Fibroblast of villous mesenchyme (primary cell): Measurements from ENCODE around the gene HEATR5A. TPM values are rescaled to one million over a fixed set of nuclear protein-coding genes. Genes with fewer than 3 reads are reported as not detected.
A peak's percentile ranks its signal among the peaks of the same experiment; 100 is the strongest.

Source experiments
- DNase-seq: peaks from one replicate; pipeline ENCODE4 v3.0.0-alpha.2; 2010; ENCODE audit warnings: low read depth
- H3K4me3 ChIP-seq: 2 replicates; pipeline ENCODE4 v1.5.1; 2011; ENCODE audit warnings: low read depth, mild to moderate bottlenecking, low read length
- small RNA-seq: library from RNA; depleted of rRNA; stranded (forward); fragments of <200 nt; gene quantifications from one replicate; pipeline ENCODE3, GENCODE V24; 2012
- total RNA-seq: library from RNA; depleted of rRNA; stranded (reverse); fragments of >200 nt; gene quantifications from 2 replicates; pipeline ENCODE4 v1.2.3, GENCODE V29; 2012
- TF ChIP-seq, protein P1 (sequence below): IDR thresholded peaks from 2 replicates; pipeline ENCODE4 v1.5.1; 2012; ENCODE audit warnings: low read depth, mild to moderate bottlenecking, low read length; ENCODE audit not compliant: insufficient read depth

The HEATR5A gene
- total RNA-seq, 1 donor: 87.7 TPM

DNA sequence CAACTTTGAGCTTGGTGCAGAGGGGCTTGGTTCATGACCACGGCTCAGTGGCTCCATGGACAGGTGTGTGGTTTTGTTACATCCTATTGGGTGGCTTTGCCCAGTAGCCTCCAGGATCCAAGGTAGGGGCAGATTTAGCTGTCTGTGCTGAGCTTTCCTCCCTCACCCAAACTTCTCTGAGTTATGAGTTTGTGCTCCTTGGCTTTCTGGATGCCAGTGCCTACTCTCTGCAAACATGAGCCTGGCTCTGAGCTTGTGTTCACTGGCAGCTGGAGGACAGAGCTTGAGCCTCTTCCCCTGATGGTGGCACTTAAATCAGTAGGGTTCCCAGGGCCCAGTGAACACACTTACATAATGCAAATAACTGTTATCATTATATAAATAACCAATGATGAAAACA is 167.5 kb downstream of the HEATR5A start:
- DNase-seq: no peak
- TF ChIP-seq, protein P1, sequence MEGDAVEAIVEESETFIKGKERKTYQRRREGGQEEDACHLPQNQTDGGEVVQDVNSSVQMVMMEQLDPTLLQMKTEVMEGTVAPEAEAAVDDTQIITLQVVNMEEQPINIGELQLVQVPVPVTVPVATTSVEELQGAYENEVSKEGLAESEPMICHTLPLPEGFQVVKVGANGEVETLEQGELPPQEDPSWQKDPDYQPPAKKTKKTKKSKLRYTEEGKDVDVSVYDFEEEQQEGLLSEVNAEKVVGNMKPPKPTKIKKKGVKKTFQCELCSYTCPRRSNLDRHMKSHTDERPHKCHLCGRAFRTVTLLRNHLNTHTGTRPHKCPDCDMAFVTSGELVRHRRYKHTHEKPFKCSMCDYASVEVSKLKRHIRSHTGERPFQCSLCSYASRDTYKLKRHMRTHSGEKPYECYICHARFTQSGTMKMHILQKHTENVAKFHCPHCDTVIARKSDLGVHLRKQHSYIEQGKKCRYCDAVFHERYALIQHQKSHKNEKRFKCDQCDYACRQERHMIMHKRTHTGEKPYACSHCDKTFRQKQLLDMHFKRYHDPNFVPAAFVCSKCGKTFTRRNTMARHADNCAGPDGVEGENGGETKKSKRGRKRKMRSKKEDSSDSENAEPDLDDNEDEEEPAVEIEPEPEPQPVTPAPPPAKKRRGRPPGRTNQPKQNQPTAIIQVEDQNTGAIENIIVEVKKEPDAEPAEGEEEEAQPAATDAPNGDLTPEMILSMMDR: no peak

DNA sequence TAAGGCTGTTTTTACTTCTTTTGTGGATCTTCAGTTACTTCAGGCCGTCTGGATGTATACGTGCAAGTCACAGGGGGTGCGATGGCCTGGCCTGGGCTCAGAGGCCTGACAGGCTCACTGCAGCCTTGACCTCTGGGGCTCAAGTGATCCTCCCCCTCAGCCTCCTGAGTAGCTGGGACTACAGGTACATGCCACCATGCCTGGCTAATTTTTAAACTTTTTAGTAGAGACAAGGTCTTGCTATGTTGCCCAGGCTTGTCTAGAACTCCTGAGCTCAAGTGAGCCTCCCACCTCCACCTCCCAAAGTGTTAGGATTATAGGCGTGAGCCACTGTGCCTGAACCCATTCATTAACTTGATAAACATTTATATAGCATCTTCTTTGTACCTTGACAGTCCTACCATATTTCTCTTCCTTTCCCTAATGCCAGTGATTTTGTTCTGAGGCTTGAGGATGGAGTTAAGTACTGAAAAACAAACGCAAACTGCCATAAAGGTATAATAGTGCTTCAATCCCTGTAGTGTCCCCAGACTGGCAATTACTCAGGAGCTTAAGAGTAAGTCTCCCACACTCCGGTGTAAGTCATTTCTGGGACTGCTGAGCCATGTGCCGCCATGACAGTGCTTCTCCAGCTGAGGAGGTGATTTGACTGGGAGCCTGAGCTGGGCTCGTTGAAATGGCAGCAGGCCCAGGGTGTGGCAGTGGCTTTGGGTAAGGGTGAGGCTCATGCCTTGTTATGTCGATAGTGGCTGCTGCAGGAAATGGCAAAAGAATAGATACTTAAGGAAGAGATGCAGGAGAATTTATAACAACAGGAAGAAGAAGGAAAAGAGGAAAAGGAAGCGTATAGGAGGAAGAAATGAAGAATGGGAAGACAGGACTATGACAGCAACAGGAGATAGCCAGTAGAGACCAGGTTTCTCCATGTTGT is 169.1 kb downstream of the HEATR5A start:
- DNase-seq: no peak
- TF ChIP-seq, protein P1: no peak

More for the DNA sequence above, 167.5 kb downstream of the HEATR5A start:
- no peak overlapping the region for H3K4me3 ChIP-seq

DNA sequence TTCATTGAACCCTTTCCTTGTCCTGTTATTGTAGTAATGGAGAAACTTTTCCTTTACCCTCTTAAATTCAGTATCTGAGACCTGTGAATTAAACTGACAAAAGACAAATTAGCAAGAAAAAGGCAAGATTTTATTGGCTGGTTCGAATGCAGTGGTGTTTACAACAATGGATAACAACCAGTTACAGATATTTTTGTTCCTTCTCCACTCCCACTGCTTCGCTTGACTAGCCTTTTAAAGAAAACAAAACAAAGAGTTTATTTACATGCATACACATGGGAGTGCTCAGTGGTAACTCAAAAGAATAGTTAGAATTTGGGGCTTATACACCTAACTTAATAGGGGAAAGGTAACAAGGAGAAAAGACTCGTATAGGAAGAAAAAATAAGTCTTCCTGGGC is 175.7 kb downstream of the HEATR5A start:
- TF ChIP-seq, protein P1: no peak
- no peak for DNase-seq

More for the DNA sequence above, 169.1 kb downstream of the HEATR5A start:
- H3K4me3 ChIP-seq: no peak overlapping the region

DNA sequence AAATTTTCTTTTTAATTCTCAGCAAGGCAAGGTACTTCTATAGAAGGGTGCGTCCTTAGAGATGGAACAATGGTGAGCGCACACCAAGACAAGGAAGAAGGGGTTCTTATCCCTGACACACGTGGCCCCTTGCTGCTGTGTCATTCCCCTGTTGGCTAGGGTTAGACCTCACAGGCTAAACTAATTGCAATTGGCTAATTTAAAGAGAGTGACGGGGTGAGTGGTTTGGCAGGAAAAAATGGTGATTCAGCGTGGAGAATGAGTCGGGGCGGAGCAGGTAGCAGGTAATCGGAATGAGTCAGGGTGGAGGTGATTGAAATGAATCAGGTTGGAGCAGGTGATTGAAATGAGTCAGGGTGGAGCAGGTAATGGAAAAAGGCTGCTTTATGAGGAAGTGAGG is 176.5 kb downstream of the HEATR5A start:
- TF ChIP-seq, protein P1: no peak
- no peak for DNase-seq

More for the DNA sequence above, 175.7 kb downstream of the HEATR5A start:
- H3K4me3 ChIP-seq: no peak overlapping the region

DNA sequence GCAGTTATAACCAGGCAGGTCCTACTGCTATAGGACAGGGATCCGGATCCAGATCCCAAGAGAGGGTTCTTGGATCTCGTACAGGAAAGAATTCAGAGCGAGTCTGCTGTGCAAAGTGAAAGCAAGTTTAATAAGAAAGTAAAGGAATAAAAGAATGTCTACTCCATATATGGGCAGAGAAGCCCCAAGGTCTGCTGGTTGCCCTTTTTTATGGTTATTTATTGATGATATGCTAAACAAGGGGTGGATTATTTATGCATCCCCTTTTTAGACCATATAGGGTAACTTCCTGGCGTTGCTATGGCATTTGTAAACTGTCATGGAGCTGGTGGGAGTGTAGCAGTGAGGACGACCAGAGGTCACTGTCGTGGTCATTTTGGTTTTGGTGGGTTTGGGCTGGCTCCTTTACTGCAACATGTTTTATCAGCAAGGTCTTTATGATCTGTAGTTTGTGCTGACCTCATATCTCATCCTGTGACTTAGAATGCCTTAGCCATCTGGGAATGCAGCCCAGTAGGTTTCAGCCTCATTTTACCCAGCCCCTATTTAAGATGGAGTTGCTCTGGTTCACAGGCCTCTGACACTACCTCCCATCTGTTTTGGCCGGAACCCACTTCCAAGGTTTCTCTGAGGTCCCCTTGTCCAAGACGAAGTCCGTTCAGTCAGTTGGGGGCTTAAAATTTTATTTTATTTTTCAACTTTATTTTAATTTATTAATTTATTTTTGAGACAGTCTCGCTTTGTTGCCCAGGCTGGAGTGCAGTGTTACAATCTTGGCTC is 178.0 kb downstream of the HEATR5A start:
- peak overlapping the region; percentile 16 for H3K4me3 ChIP-seq
- DNase-seq: peak; percentile 67

More for the DNA sequence above, 176.5 kb downstream of the HEATR5A start:
- H3K4me3 ChIP-seq: no peak overlapping the region

Small RNA genes within 50 kb of the gene (small RNA-seq; reads per million reads assigned to genes)
- not detected for gene RF00019

Other genes with a start within 250 kb of the HEATR5A start
- gene HECTD1, start 212.8 kb downstream of the HEATR5A start, total RNA-seq: 192 and 283 TPM in 2 replicates
- gene DTD2, start 37.0 kb upstream of the HEATR5A start, total RNA-seq: 46.7 and 68.2 TPM in 2 replicates
- not detected in 2 replicates for gene GPR33, start 67.5 kb upstream of the HEATR5A start, total RNA-seq
- gene NUBPL, start 140.9 kb upstream of the HEATR5A start, total RNA-seq: 12.1 and 12.2 TPM in 2 replicates